ENCODE data around the gene CHMP4A. TPM values are rescaled to one million over a fixed set of nuclear protein-coding genes. Genes with fewer than 3 reads are reported as not detected.

Gene CHMP4A
- total RNA-seq, 1 experiment from 2014 or later, result 88.6 TPM

DNA sequence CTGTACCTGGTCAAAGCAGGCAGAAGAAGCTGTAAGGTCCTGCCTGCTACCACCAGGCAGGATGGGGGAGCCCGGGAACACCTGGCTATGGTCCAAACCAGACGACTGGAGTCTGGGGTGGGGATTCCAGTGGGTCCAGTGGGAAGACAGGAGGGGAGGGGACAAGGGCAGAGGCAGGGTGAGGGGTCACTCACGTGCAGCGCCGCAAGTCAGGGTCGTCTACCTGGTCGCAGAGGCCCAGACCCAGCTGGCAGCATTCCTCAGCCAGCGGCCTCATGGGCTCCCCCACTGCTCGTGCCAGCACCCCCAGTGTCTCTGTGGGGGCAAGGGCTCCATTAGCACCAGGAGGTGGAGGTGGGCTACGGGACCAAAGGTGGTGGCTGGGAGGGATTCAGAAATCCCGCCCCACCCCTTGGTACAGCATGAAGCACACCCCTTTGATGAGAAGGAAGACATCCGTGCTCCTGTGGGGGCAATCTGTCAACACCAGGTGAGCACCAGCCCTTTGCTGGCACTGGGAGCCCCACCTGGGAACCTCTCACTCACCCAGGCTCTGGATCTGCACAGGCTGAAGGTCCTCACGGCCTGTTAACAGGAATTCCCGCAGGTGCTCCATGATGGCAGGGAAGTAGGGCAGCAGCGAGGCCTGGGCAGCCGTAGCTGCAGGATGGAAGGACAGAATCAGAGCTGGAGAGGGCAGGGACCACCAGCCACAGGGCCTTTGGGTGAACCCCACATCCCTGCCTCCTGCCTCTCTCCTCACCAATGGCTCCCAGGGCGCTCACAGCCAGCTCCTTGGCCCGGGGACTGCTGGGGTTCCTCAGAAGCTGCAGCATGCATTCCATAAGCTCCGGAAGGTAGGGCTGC is 29.0 kb downstream of the CHMP4A start:
- no peak for DNase-seq (ENCODE audit: unreplicated experiment)
- BruUV-seq (replicated peaks), result no TSS peak
- CTCF ChIA-PET, result interaction anchor here (0.6 to 7.0 kb wide), 4 partner anchors 10 to 58 kb away, joined by 3 to 51 read pairs (median 6); partner anchors contain the start of genes IRF9 and TINF2
- intact Hi-C loops (cut with micrococcal nuclease), result no loop called here
- no peak overlapping the region for H3K4me3 Mint-ChIP-seq (ENCODE audit: unreplicated experiment)
- no peaks in the 10 kb centered on the region for H3K9me3 Mint-ChIP-seq (ENCODE audit: unreplicated experiment)
- no peaks in the 10 kb centered on the region for H3K27me3 Mint-ChIP-seq (ENCODE audit: insufficient read depth, unreplicated experiment)
- H3K36me3 Mint-ChIP-seq (ENCODE audit: insufficient read depth, unreplicated experiment), result peaks cover 67% of the 10 kb centered on the region
- H3K4me1 Mint-ChIP-seq (ENCODE audit: insufficient read depth, unreplicated experiment), result peaks cover 5% of the 10 kb centered on the region
- TF ChIP-seq, protein P1, sequence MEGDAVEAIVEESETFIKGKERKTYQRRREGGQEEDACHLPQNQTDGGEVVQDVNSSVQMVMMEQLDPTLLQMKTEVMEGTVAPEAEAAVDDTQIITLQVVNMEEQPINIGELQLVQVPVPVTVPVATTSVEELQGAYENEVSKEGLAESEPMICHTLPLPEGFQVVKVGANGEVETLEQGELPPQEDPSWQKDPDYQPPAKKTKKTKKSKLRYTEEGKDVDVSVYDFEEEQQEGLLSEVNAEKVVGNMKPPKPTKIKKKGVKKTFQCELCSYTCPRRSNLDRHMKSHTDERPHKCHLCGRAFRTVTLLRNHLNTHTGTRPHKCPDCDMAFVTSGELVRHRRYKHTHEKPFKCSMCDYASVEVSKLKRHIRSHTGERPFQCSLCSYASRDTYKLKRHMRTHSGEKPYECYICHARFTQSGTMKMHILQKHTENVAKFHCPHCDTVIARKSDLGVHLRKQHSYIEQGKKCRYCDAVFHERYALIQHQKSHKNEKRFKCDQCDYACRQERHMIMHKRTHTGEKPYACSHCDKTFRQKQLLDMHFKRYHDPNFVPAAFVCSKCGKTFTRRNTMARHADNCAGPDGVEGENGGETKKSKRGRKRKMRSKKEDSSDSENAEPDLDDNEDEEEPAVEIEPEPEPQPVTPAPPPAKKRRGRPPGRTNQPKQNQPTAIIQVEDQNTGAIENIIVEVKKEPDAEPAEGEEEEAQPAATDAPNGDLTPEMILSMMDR (IDR thresholded peaks at IDR 0.05; ENCODE audit: unreplicated experiment), result no peak
- POLR2A ChIA-PET, result interaction anchor here (0.6 to 1.3 kb wide), 2 partner anchors 29 to 58 kb away, joined by 3 to 6 read pairs; partner anchors contain the start of genes CHMP4A and TINF2
- H3K27ac Mint-ChIP-seq (ENCODE audit: low read depth, unreplicated experiment), result no peak overlapping the region

- intact Hi-C loops (cut with micrococcal nuclease), result no loop called here
- Mint-ChIP-seq H3K27ac (ENCODE audit: low read depth, unreplicated experiment) (no peak overlapping the region), H3K27me3 (ENCODE audit: insufficient read depth, unreplicated experiment) (no peaks in the 10 kb centered on the region), H3K4me1 (ENCODE audit: insufficient read depth, unreplicated experiment) (no peaks in the 10 kb centered on the region), H3K4me3 (ENCODE audit: unreplicated experiment) (no peak overlapping the region), H3K9me3 (ENCODE audit: unreplicated experiment) (no peaks in the 10 kb centered on the region), H3K36me3 (ENCODE audit: insufficient read depth, unreplicated experiment) (peaks cover 64% of the 10 kb centered on the region)
- ChIA-PET POLR2A (no interaction called here), CTCF (interaction anchor here (7.0 kb wide), 1 partner anchor 22 kb away, joined by 51 read pairs; the partner anchor contains the start of gene IRF9)
- TF ChIP-seq, protein P1 (IDR thresholded peaks at IDR 0.05; ENCODE audit: unreplicated experiment), result no peak
- DNase-seq (ENCODE audit: unreplicated experiment), result no peak
- BruUV-seq (replicated peaks), result no TSS peak
Measured at GRCh38 chr14:24183014-24183481, 30.2 kb downstream of the CHMP4A start.

DNA sequence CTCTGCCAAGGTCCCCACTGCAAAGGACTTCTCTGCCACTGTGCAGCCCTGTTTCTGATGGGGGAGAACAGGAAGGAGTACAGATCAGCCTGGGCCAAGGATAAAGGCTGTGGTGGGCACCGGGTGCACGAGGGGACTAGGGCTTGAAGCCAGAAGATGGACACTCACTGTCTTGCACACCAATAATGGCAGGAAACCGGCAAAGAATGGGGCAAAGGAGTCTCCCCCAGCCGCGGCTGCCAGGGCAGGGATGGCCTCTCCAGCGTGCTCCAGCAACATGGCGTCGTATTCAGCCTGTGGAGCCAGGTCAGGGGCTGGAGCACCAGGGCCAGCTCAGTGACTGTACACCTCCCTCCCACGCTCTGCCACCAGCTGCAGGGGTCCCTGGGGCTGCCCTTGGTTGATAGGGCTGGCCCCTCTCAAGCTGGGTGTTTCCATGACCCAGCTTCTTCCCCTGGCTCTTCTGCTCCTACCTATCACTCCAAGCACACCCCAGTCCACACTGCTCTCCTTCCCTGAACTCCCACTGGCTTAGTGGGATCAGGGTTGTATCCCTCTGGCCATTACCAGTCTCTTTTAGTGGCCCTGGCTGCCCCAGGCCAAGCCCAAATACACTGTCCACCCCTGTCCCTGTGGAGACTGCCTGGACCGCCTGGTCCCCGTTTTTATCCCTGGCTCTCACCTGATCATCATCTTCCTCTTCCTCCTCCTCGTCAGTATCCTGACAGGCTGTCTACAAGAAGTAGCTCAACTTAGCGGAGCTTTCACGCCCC is 31.0 kb downstream of the CHMP4A start:
- H3K9me3 Mint-ChIP-seq (ENCODE audit: unreplicated experiment), result no peaks in the 10 kb centered on the region
- POLR2A ChIA-PET, result interaction anchor here (2.0 kb wide), 1 partner anchor 68 kb away, joined by 4 read pairs; the partner anchor contains the start of genes DCAF11 and NRL

More for the DNA sequence above, 31.0 kb downstream of the CHMP4A start:
- H3K4me1 Mint-ChIP-seq (ENCODE audit: insufficient read depth, unreplicated experiment), result no peaks in the 10 kb centered on the region
- no peak for DNase-seq (ENCODE audit: unreplicated experiment)
- H3K36me3 Mint-ChIP-seq (ENCODE audit: insufficient read depth, unreplicated experiment), result peaks cover 63% of the 10 kb centered on the region
- no TSS peak for BruUV-seq (replicated peaks)
- intact Hi-C loops (cut with micrococcal nuclease), result no loop called here
- peak overlapping the region; percentile 14 for H3K27ac Mint-ChIP-seq (ENCODE audit: low read depth, unreplicated experiment)
- no peak overlapping the region for H3K4me3 Mint-ChIP-seq (ENCODE audit: unreplicated experiment)
- TF ChIP-seq, protein P1 (IDR thresholded peaks at IDR 0.05; ENCODE audit: unreplicated experiment), result no peak
- no peaks in the 10 kb centered on the region for H3K27me3 Mint-ChIP-seq (ENCODE audit: insufficient read depth, unreplicated experiment)
- CTCF ChIA-PET, result interaction anchor here (2.5 to 7.0 kb wide), 2 partner anchors 22 kb away, joined by 22 to 51 read pairs; partner anchors contain the start of gene IRF9
